Measurements from ENCODE around the gene PTPRM.

The PTPRM gene

DNA sequence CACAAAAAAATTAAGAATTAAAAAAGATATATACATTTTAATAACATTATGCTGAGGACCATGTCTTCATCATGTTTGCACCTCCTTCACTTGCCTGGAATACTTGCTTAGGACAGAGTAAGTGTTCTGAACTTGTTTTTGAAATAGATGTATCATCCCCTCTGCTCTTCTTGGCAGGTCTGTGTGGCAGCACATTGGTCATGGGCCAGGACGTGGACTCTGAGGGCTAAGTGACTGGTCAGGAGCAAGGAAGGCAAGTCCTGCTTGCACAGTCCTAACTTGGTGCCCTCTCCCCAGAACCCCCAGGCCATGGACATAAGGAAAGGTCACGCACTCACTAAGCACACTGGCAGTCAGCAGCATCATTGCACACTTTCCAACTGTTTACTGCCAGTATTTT is 95.8 kb downstream of the PTPRM start:
- H3K4me3 ChIP-seq (ENCODE audit: low read depth, low read length), result no peak overlapping the region
- no peak overlapping the region for H3K27ac ChIP-seq (ENCODE audit: extremely low read depth, low read depth, low read length)
- POLR2A ChIA-PET, result no interaction called here
- H3K9me3 ChIP-seq (ENCODE audit: control insufficient read depth, insufficient read depth, low read depth, low read length), result no peaks in the 10 kb centered on the region
- H3K36me3 ChIP-seq (ENCODE audit: control insufficient read depth in 2 of 2, insufficient read depth in 1 of 2, low read length in 2 of 2), result no peaks in the 10 kb centered on the region
- CTCF ChIA-PET, result no interaction called here
- no peaks in the 10 kb centered on the region for H3K4me1 ChIP-seq (ENCODE audit: control insufficient read depth, insufficient read depth, low read length)
- TF ChIP-seq, protein P1, sequence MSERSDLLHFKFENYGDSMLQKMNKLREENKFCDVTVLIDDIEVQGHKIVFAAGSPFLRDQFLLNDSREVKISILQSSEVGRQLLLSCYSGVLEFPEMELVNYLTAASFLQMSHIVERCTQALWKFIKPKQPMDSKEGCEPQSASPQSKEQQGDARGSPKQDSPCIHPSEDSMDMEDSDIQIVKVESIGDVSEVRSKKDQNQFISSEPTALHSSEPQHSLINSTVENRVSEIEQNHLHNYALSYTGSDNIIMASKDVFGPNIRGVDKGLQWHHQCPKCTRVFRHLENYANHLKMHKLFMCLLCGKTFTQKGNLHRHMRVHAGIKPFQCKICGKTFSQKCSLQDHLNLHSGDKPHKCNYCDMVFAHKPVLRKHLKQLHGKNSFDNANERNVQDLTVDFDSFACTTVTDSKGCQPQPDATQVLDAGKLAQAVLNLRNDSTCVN (tag by site-specific recombination; optimal IDR thresholded peaks at IDR 0.05), result no peak
- TF ChIP-seq ZBTB20 (tag by site-specific recombination; IDR thresholded peaks at IDR 0.05), result no peak
- no peak for TF ChIP-seq ZNF585B (tag by site-specific recombination; IDR thresholded peaks at IDR 0.05)
- TF ChIP-seq ZNF449 (tag by site-specific recombination; IDR thresholded peaks at IDR 0.05), result no peak
- no peak for TF ChIP-seq ZNF391 (tag by site-specific recombination; IDR thresholded peaks at IDR 0.05; ENCODE audit: borderline replicate concordance, low read depth)
- TF ChIP-seq, protein P2, sequence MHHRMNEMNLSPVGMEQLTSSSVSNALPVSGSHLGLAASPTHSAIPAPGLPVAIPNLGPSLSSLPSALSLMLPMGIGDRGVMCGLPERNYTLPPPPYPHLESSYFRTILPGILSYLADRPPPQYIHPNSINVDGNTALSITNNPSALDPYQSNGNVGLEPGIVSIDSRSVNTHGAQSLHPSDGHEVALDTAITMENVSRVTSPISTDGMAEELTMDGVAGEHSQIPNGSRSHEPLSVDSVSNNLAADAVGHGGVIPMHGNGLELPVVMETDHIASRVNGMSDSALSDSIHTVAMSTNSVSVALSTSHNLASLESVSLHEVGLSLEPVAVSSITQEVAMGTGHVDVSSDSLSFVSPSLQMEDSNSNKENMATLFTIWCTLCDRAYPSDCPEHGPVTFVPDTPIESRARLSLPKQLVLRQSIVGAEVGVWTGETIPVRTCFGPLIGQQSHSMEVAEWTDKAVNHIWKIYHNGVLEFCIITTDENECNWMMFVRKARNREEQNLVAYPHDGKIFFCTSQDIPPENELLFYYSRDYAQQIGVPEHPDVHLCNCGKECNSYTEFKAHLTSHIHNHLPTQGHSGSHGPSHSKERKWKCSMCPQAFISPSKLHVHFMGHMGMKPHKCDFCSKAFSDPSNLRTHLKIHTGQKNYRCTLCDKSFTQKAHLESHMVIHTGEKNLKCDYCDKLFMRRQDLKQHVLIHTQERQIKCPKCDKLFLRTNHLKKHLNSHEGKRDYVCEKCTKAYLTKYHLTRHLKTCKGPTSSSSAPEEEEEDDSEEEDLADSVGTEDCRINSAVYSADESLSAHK (tag by site-specific recombination; IDR thresholded peaks at IDR 0.05), result no peak
- TF ChIP-seq, protein P3, sequence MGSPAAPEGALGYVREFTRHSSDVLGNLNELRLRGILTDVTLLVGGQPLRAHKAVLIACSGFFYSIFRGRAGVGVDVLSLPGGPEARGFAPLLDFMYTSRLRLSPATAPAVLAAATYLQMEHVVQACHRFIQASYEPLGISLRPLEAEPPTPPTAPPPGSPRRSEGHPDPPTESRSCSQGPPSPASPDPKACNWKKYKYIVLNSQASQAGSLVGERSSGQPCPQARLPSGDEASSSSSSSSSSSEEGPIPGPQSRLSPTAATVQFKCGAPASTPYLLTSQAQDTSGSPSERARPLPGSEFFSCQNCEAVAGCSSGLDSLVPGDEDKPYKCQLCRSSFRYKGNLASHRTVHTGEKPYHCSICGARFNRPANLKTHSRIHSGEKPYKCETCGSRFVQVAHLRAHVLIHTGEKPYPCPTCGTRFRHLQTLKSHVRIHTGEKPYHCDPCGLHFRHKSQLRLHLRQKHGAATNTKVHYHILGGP (tag by site-specific recombination; IDR thresholded peaks at IDR 0.05), result no peak
- TF ChIP-seq ZNF311 (tag by site-specific recombination; IDR thresholded peaks at IDR 0.05; ENCODE audit: borderline replicate concordance), result no peak
- no peak for TF ChIP-seq ZNF530 (tag by site-specific recombination; IDR thresholded peaks at IDR 0.05; ENCODE audit: low read depth)
- no peak for TF ChIP-seq GLI2 (tag by site-specific recombination; IDR thresholded peaks at IDR 0.05; ENCODE audit: borderline replicate concordance, low read depth)
- no peak for TF ChIP-seq SP2 (tag by site-specific recombination; IDR thresholded peaks at IDR 0.05)
- no peak for TF ChIP-seq ATF2 (tag by site-specific recombination; IDR thresholded peaks at IDR 0.05; ENCODE audit: low read depth)
- TF ChIP-seq ZFP69B (tag by site-specific recombination; IDR thresholded peaks at IDR 0.05), result no peak
- no peak for TF ChIP-seq ZNF843 (tag by site-specific recombination; IDR thresholded peaks at IDR 0.05)
- TF ChIP-seq ZNF114 (tag by site-specific recombination; IDR thresholded peaks at IDR 0.05), result no peak
- TF ChIP-seq ZNF768 (tag by site-specific recombination; IDR thresholded peaks at IDR 0.05), result no peak

All from HEK293 (cell line).